PC-3 (cell line): ENCODE results near the gene PADI3. TPM values are rescaled to one million over a fixed set of nuclear protein-coding genes. Genes with fewer than 3 reads are reported as not detected.

ENCODE experiments used
- ATAC-seq: fragments of 200-7000 bp; cut with Tn5 transposase; 2 replicates; pipeline ENCODE4 v1.9.1; 2020; ENCODE audit warnings: mild to moderate bottlenecking, moderate library complexity
- BruUV-seq: library from RNA; stranded (reverse); fragments of 400-500 nt; replicated peaks from 2 replicates; lab custom pipeline; 2021; lab: Mats Ljungman, UMichigan
- CTCF ChIA-PET: fragments of 300-600 bp; sonication (Branson Sonifier 250); formaldehyde crosslinking; loops from one replicate; lab custom pipeline; 2022; ENCODE audit warnings: antibody characterized with exemption; lab: Charles Lee
- POLR2A ChIA-PET: fragments of 300-600 bp; sonication (Branson Sonifier 250); formaldehyde crosslinking; loops from one replicate; lab custom pipeline; 2022; ENCODE audit warnings: antibody characterized with exemption; ENCODE audit not compliant: unreplicated experiment; lab: Charles Lee
- DNase-seq: peaks from one replicate; pipeline ENCODE4 v3.0.0-alpha.2; 2015
- H2AFZ ChIP-seq: fragments of 300-600 bp; sonication (generic); 2 replicates; pipeline ENCODE4 v1.6.0; 2016; ENCODE audit warnings: antibody characterized with exemption, low read length
- H3F3A ChIP-seq: fragments of 300-600 bp; sonication (generic); one replicate; pipeline ENCODE4 v1.6.0; 2017; ENCODE audit warnings: antibody characterized with exemption, low read length, control low read depth, mild to moderate bottlenecking; ENCODE audit not compliant: unreplicated experiment
- H3K27ac ChIP-seq: fragments of 300-600 bp; sonication (generic); 2 replicates; pipeline ENCODE4 v1.5.1; 2016; ENCODE audit warnings: mild to moderate bottlenecking, low read length
- H3K27me3 ChIP-seq: fragments of 300-600 bp; sonication (generic); 2 replicates; pipeline ENCODE4 v1.6.1; 2016; ENCODE audit warnings: low read length, mixed read lengths
- H3K36me3 ChIP-seq: fragments of 300-600 bp; sonication (generic); 2 replicates; pipeline ENCODE4 v1.6.1; 2016; ENCODE audit warnings: low read depth, mixed run types, low read length, mixed read lengths
- H3K4me1 ChIP-seq: fragments of 300-600 bp; sonication (generic); 2 replicates; pipeline ENCODE4 v1.5.1; 2016; ENCODE audit warnings: low read length; ENCODE audit not compliant: insufficient read depth
- H3K4me2 ChIP-seq: fragments of 300-600 bp; sonication (generic); 2 replicates; pipeline ENCODE4 v1.6.0; 2016; ENCODE audit warnings: low read length
- H3K4me3 ChIP-seq: fragments of 300-600 bp; sonication (generic); 2 replicates; pipeline ENCODE4 v1.5.1; 2016; ENCODE audit warnings: mild to moderate bottlenecking, low read length, mixed read lengths
- H3K79me2 ChIP-seq: fragments of 300-600 bp; sonication (generic); 2 replicates; pipeline ENCODE4 v1.6.1; 2017; ENCODE audit warnings: low read length, mixed read lengths
- H3K9ac ChIP-seq: fragments of 300-600 bp; sonication (generic); 2 replicates; pipeline ENCODE4 v1.6.0; 2016; ENCODE audit warnings: mild to moderate bottlenecking, low read length
- H3K9me2 ChIP-seq: fragments of 300-600 bp; sonication (generic); replicated peaks from 2 replicates; pipeline ENCODE4 v1.6.1; 2016; ENCODE audit warnings: mixed run types, low read length, mixed read lengths
- H3K9me3 ChIP-seq: fragments of 300-600 bp; sonication (generic); 2 replicates; pipeline ENCODE4 v1.6.1; 2016; ENCODE audit warnings: low read length, mixed read lengths
- H4K20me1 ChIP-seq: fragments of 300-600 bp; sonication (generic); 2 replicates; pipeline ENCODE4 v1.6.1; 2016; ENCODE audit warnings: low read length, mixed read lengths
- CTCF ChIP-seq: fragments of 300-600 bp; sonication (generic); conservative IDR thresholded peaks from 2 replicates; pipeline ENCODE4 v1.5.1; 2017; ENCODE audit warnings: antibody characterized with exemption, low read depth, mild to moderate bottlenecking, low read length
- EZH2 ChIP-seq: fragments of 300-600 bp; sonication (generic); IDR thresholded peaks from one replicate; pipeline ENCODE4 v1.6.1; 2017; ENCODE audit warnings: antibody characterized with exemption, mild to moderate bottlenecking, low read length; ENCODE audit not compliant: unreplicated experiment
- EZH2phosphoT487 ChIP-seq: fragments of 300-600 bp; sonication (generic); IDR thresholded peaks from 2 replicates; pipeline ENCODE4 v1.6.1; 2018; ENCODE audit warnings: mild to moderate bottlenecking, antibody characterized with exemption, low read length, borderline replicate concordance
- intact Hi-C: fragments of 100-400 bp; cut with micrococcal nuclease; formaldehyde crosslinking; loops from 2 replicates; pipeline ENCODE4 v1.9.0; 2023
- total RNA-seq: library from RNA; depleted of rRNA; stranded (reverse); fragments of >200 nt; gene quantifications from 2 replicates; pipeline ENCODE4 v1.2.3, GENCODE V29; 2014

PADI3 gene
- total RNA-seq, 1 experiment from 2014 or later = 0.26 TPM

DNA sequence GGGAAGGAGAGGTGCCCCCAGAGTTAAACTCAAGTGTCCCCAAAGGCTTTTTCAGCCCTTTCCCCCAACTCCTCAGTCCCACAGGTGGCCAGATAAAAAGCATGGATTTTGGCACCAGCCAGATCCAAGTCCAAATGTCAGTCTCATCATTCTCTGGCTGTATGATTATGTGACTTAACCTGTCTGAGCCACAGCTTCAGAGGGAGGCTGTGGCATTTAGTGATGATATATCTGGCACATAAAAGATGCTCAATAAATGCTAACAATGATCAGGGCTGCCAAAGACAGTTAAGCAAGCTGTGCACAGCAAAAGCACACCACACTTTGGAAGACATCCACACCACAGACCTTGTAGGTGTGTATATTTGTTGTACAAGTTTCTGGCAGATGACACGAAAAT, 5.6 kb upstream of the PADI3 start:
- Histone ChIP-seq H3K9me3 (no peaks in the 10 kb centered on the region), H3K9me2 (no peaks in the 10 kb centered on the region), H3F3A (no peaks in the 10 kb centered on the region), H3K4me1 (peaks cover 24% of the 10 kb centered on the region), H3K79me2 (no peaks in the 10 kb centered on the region), H4K20me1 (no peaks in the 10 kb centered on the region), H3K27me3 (no peaks in the 10 kb centered on the region), H3K27ac (no peak overlapping the region), H2AFZ (no peak overlapping the region), H3K9ac (no peak overlapping the region), H3K36me3 (no peaks in the 10 kb centered on the region), H3K4me2 (no peak overlapping the region), H3K4me3 (no peak overlapping the region)
- DNase-seq = no peak
- CTCF ChIA-PET = no interaction called here
- intact Hi-C loops = no loop called here
- BruUV-seq = no TSS peak
- POLR2A ChIA-PET = no interaction called here
- no peak for ATAC-seq
- TF ChIP-seq EZH2phosphoT487 (no peak), CTCF (no peak), EZH2 (no peak)

DNA sequence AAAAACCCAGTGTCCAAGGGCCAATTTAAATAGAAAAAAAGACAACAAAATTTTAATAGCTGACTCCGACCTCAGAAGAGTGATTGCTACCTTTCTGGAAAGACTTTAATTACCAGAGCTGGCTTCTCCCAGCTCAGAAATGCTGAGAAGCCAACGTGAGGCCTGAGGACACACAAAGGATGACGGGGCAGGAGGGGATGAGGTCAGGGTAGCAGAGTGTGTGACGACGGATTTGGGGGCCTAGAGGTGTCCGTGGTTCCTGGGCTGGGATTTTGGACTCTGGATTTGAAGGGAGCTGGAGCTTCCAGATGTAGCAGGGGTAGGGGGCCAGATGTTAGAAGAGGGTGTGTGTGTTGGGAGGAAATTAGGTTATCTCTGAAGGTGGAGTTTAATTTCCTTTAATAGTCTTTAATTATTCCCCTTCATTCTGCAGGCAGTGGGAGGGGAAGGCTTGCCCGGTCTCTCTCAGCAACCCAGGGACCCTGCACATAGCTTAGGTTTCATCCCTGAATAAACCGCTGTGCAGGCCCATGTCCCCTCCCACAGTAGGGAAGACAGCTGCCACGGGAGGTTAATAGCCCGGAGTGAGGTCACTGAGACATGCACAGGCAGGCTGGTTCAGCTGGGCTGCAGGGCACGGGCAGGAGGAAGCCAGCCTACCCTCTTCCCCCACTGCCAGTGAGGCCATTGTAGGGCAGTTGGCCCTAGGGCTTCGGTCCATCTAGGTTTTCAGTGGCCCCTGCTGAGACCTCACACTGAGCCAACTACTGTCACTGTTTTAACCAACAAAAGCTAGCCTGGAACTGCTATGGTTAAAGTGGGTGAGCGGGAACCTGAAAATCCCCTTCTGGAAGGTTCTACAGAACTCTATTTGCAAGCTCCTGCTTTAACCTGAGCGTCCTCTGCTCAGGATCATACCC, 3.8 kb upstream of the PADI3 start:
- Histone ChIP-seq H3K27ac (no peak overlapping the region), H3K4me1 (peaks cover 25% of the 10 kb centered on the region), H3K4me3 (no peak overlapping the region), H3K36me3 (no peaks in the 10 kb centered on the region), H3K79me2 (no peaks in the 10 kb centered on the region), H3K4me2 (no peak overlapping the region), H3K9me3 (no peaks in the 10 kb centered on the region), H2AFZ (no peak overlapping the region), H3K27me3 (no peaks in the 10 kb centered on the region), H3K9me2 (no peaks in the 10 kb centered on the region), H4K20me1 (no peaks in the 10 kb centered on the region), H3F3A (no peaks in the 10 kb centered on the region), H3K9ac (no peak overlapping the region)
- ATAC-seq = no peak
- ChIA-PET POLR2A (no interaction called here), CTCF (no interaction called here)
- TF ChIP-seq EZH2 (no peak), EZH2phosphoT487 (no peak)
- DNase-seq = no peak
- BruUV-seq = no TSS peak
- intact Hi-C loops = no loop called here

GRCh38 chr1:17245816-17246325, 3.0 kb upstream of the PADI3 start:
- H3K9me2 ChIP-seq = no peaks in the 10 kb centered on the region
- ChIA-PET CTCF (no interaction called here), POLR2A (no interaction called here)
- no peaks in the 10 kb centered on the region for H3K9me3 ChIP-seq
- H3K4me2 ChIP-seq = no peak overlapping the region
- intact Hi-C loops = no loop called here
- BruUV-seq = no TSS peak
- H3K36me3 ChIP-seq = no peaks in the 10 kb centered on the region
- H3K9ac ChIP-seq = no peak overlapping the region
- ATAC-seq (no peak), DNase-seq (no peak)
- H3K27me3 ChIP-seq = no peaks in the 10 kb centered on the region
- no peak overlapping the region for H3K27ac ChIP-seq
- no peaks in the 10 kb centered on the region for H4K20me1 ChIP-seq
- no peak overlapping the region for H3K4me3 ChIP-seq
- no peak overlapping the region for H2AFZ ChIP-seq
- no peaks in the 10 kb centered on the region for H3K79me2 ChIP-seq
- TF ChIP-seq CTCF = no peak
- no peak for TF ChIP-seq EZH2phosphoT487
- no peak for TF ChIP-seq EZH2
- H3F3A ChIP-seq = no peaks in the 10 kb centered on the region
- H3K4me1 ChIP-seq = peaks cover 33% of the 10 kb centered on the region
